HG03520 (cell line): ENCODE data around the gene CCDC12.

Experiments
- ATAC-seq: cut with Tn5 transposase; IDR thresholded peaks from one replicate; pipeline ENCODE4 v1.9.1; 2021; ENCODE audit warnings: mild to moderate bottlenecking, moderate library complexity; ENCODE audit not compliant: unreplicated experiment

The CCDC12 gene

GRCh38 chr3:47008234-47008796 is 31.8 kb upstream of the CCDC12 start:
- no peak for ATAC-seq

DNA sequence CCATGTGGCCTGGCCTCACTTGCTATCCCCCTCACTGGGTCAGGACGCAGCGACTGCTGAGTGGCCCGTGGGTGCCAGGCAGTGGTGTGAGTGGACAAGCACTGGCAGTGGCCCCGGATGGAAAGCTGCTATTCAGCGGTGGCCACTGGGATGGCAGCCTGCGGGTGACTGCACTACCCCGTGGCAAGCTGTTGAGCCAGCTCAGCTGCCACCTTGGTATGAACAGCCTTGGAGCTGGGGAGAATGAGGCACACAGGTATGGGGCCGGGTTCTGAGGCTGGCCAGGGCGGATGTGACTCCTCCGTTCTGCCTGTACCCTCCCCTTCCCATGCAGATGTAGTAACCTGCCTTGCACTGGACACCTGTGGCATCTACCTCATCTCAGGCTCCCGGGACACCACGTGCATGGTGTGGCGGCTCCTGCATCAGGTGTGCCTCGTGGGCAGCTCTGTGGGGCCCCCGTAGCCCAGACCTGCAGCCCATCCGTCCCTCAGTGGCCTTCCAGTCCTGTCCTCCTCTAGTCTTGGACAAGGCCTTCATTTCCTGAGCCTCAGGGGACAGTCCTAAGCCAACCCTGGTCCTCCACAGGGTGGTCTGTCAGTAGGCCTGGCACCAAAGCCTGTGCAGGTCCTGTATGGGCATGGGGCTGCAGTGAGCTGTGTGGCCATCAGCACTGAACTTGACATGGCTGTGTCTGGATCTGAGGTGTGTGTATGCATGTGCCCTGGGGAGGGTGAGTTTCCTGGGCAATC is 31.1 kb upstream of the CCDC12 start:
- ATAC-seq = no peak

DNA sequence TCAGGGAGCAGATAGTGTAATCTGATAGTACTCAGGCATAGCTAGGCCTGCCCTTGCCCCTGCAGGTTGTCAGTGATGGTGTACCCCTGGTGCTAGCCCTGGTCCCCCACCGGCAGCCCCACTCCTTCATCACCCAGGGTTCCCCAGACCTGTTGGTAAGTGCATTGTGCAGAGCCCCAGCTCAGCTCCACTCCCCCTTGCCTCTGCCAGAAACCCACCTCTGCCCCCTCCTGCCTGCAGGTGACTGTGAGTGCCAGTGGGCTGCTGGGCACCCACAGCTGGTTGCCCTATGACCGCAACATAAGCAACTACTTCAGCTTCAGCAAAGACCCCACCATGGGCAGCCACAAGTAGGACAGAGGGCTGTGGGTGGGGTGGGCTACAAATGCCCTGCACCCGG is 30.5 kb upstream of the CCDC12 start:
- ATAC-seq = no peak

DNA sequence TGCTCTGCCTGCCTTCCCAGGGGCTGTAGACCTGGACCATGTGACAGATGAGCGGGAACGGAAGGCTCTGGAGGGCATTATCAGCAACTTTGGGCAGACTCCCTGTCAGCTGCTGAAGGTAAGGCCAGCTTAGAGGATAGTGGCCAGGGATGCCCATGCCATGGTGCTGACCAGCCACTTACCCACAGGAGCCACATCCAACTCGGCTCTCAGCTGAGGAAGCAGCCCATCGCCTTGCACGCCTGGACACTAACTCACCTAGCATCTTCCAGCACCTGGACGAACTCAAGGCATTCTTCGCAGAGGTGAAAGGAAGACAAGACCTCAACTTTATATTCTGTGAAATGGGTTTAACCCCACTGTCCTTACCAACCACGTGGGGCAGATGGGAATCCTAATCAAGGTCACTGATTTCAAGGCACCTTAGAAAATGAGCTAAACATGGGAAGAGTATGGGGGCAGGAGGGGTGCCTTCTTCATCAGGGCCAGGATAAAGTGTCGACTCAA is 29.7 kb upstream of the CCDC12 start:
- ATAC-seq = no peak

- no peak for ATAC-seq
These were observed 28.9 kb upstream of the CCDC12 start for GRCh38 chr3:47005212-47006144.

DNA sequence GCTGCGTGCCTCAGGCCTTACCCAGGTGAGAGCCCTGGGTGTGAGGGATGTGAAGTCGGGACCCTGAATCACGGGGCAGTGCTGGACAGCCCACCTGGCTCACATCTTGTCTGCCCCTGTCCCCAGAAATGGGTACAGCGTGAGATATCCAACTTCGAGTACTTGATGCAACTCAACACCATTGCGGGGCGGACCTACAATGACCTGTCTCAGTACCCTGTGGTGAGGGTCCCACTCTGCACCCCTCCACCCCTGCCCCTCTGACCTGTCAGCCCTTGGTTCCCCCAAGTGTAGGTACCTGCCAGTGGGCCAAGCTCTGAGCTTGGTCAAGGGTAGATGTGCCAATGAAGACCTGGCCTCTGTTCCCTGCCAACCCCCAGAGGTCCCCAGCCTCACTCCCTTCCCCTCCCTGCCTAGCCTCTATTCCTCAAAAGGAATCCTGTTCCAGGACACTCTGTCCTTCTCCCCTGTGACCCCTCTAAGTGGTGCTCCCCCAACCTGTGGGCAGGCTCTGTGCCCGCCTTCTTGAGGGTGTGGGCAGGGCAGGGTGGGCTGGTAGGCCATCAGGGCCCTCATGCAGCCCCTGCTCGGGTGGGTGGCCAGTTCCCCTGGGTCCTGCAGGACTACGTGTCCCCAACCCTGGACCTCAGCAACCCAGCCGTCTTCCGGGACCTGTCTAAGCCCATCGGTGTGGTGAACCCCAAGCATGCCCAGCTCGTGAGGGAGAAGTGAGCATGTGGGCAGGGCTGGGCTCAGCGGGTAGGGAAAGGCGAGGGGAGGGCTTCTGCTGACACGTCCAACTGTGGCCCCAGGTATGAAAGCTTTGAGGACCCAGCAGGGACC is 28.0 kb upstream of the CCDC12 start:
- no peak for ATAC-seq

DNA sequence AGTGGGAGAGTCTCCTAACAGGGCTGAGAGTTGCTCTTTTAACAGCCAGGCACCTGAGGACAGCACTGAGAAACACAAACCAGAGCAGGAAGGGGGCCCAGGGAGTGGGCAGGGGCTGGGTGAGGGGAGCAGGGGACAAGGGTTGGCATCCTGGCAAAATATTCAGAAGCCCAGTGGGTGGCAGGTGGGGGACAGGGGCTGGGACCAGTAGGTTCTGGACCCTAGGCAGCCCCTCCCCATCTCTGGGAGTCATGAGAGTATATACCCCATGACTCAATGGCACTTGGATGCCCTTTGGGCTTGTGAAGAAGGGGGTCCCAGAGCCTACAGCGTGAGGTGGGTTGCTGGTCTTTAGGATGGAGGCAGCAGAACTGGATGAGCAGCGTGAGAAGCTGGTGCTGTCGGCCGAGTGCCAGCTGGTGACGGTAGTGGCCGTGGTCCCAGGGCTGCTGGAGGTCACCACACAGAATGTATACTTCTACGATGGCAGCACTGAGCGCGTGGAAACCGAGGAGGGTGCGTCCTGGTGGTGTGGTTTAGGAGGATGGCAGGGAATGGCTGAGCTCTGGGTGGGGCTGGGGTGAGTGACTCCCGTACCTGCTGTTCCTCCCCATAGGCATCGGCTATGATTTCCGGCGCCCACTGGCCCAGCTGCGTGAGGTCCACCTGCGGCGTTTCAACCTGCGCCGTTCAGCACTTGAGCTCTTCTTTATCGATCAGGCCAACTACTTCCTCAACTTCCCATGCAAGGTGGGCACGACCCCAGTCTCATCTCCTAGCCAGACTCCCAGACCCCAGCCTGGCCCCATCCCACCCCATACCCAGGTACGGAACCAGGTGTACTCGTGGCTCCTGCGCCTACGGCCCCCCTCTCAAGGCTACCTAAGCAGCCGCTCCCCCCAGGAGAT is 27.2 kb upstream of the CCDC12 start:
- ATAC-seq = no peak

DNA sequence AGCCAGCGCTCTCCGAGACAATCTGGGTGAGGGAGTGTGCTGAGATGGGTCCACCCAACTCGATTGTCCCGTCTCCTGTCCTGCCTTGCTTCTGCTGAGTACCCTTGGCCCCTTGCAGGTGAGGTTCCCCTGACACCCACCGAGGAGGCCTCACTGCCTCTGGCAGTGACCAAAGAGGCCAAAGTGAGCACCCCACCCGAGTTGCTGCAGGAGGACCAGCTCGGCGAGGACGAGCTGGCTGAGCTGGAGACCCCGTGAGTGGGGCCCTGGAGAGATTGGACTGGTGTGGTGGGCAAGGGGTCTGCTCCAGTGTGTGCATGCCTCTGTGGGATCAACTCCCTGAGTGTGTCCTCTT is 26.5 kb upstream of the CCDC12 start:
- ATAC-seq = no peak

- no peak for ATAC-seq
These were observed 25.9 kb upstream of the CCDC12 start for GRCh38 chr3:47002171-47003055.

GRCh38 chr3:47001731-47002170 is 25.2 kb upstream of the CCDC12 start:
- ATAC-seq = no peak

- ATAC-seq = no peak
These were observed 24.6 kb upstream of the CCDC12 start for GRCh38 chr3:47000922-47001730.

DNA sequence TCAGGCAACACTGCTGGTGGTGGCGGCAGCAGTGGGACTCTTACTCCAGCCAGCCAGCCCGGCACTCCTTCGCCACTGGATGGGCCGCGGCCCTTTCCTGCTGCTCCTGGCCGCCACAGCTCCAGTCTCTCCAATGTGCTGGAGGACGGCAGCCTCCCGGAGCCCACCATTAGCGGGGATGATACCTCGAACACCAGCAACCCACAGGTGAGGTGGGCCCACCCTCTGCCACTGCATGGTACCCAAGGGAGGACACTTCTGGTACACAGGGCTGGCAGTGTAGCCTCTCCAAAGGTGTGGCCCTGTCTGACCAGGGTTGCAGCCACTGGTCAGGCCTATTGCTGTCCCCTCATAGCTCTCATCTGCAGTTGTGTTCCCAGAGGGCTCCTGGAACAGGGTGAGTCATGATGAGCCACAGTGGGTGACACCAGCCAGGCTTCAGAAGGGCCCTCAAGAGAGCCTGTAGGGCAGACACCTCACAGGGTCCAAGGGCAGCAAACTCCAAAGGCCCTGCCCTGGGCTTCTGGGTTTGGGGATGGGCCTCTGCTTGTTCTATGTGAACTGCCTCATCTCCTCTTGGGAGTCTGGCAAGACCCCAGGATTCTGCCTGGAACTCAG is 23.8 kb upstream of the CCDC12 start:
- ATAC-seq = no peak

- no peak for ATAC-seq
These were observed 23.1 kb upstream of the CCDC12 start for GRCh38 chr3:46999516-47000197.

GRCh38 chr3:46998852-46999515 is 22.4 kb upstream of the CCDC12 start:
- no peak for ATAC-seq

DNA sequence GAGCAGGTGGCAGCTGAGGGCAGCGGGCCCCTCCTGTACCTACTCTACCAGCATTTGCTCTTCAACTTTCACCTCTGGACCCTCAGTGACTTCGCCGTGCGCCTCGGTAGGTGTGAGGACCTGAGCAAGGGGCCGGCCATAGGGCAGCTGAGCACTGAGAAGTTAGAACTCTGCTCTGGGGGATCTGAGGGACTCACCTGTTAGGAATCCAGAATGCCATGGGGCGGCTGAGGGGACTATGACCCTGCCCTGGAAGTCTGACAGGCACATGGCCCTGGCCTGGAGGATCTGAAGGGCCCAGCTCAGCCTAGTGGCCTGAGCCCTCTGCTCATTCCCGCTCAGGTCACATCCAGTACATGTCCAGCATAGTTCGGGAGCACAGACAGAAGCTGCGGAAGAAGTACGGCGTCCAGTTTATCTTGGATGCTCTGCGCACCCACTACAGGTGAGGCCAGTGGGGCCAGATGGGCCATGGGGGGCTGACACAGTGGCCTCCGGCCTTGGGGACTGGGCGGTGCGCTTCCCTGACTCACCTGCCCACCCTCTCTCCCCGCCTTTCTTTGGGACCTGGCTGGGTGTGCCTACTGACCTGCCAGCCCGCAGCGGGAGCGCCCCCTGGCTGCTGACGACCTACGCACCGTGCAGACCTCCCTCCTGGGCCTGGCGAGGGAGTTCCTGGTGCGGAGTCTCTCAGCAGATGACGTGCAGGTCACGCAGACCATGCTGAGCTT is 21.7 kb upstream of the CCDC12 start:
- ATAC-seq = no peak
